Activated T-helper 9 cell treated with anti-CD3 and anti-CD28 coated beads, Interleukin-2, amount 50 U/mL, for 16 hours (primary cell): ENCODE measurements around the gene KRTAP10-2.
"Not testable (repeated sequence)": the region's sequence is repeated elsewhere in the genome, so short reads cannot be mapped to it uniquely, and the experiment has no call there.

Experiments
- DNase-seq: peaks from one replicate; pipeline ENCODE4 v3.0.0-alpha.2; 2020; ENCODE audit warnings: low read depth

The KRTAP10-2 gene

GRCh38 chr21:44583089-44583799 is 31.9 kb upstream of the KRTAP10-2 start:
- DNase-seq: no peak

GRCh38 chr21:44582055-44582454 is 30.8 kb upstream of the KRTAP10-2 start:
- DNase-seq: no peak

- no peak for DNase-seq
These were observed 29.9 kb upstream of the KRTAP10-2 start for GRCh38 chr21:44581158-44581557.

- not testable (repeated sequence) for DNase-seq
These were observed 29.0 kb upstream of the KRTAP10-2 start, which contains the start of gene KRTAP10-5 for GRCh38 chr21:44580231-44580821. Gene KRTAP10-5 (minus strand): TSS chr21:44580604. CDS start chr21:44580578, 26 bp downstream.

GRCh38 chr21:44579833-44580144 is 28.5 kb upstream of the KRTAP10-2 start:
- no peak for DNase-seq

GRCh38 chr21:44579056-44579832 is 27.9 kb upstream of the KRTAP10-2 start:
- DNase-seq: no peak

- no peak for DNase-seq
These were observed 27.2 kb upstream of the KRTAP10-2 start for GRCh38 chr21:44578371-44579055.

GRCh38 chr21:44576025-44576420 is 24.7 kb upstream of the KRTAP10-2 start:
- no peak for DNase-seq

- DNase-seq: no peak
These were observed 24.2 kb upstream of the KRTAP10-2 start for GRCh38 chr21:44575307-44576024.

- no peak for DNase-seq
These were observed 23.4 kb upstream of the KRTAP10-2 start for GRCh38 chr21:44574457-44575306.

- not testable (repeated sequence) for DNase-seq
These were observed 22.5 kb upstream of the KRTAP10-2 start, which contains the start of gene KRTAP10-4 for GRCh38 chr21:44573630-44574456. Gene KRTAP10-4 (plus strand): TSS chr21:44573729. CDS start chr21:44573759, 30 bp downstream.

GRCh38 chr21:44572959-44573583 is 21.8 kb upstream of the KRTAP10-2 start:
- DNase-seq: no peak

- DNase-seq: no peak
These were observed 20.8 kb upstream of the KRTAP10-2 start for GRCh38 chr21:44571844-44572782.

- DNase-seq: no peak
These were observed 20.0 kb upstream of the KRTAP10-2 start for GRCh38 chr21:44571296-44571695.

- DNase-seq: no peak
These were observed 18.7 kb upstream of the KRTAP10-2 start for GRCh38 chr21:44569861-44570517.

- no peak for DNase-seq
These were observed 17.6 kb upstream of the KRTAP10-2 start for GRCh38 chr21:44568667-44569556.

- no peak for DNase-seq
These were observed 17.0 kb upstream of the KRTAP10-2 start for GRCh38 chr21:44568261-44568660.
